HG03575 (cell line): ENCODE measurements around the gene MT1E.

Source experiments
- ATAC-seq: cut with Tn5 transposase; IDR thresholded peaks from one replicate; pipeline ENCODE4 v1.9.1; 2021; ENCODE audit not compliant: unreplicated experiment, insufficient number of reproducible peaks, low FRiP score; ENCODE audit errors: extremely low read depth

MT1E gene

GRCh38 chr16:56606071-56606475, 19.5 kb upstream of the MT1E start:
- no peak for ATAC-seq

GRCh38 chr16:56606476-56607108, 19.0 kb upstream of the MT1E start:
- no peak for ATAC-seq

GRCh38 chr16:56607109-56607618, 18.4 kb upstream of the MT1E start:
- ATAC-seq, result no peak

GRCh38 chr16:56607675-56608042, 17.9 kb upstream of the MT1E start:
- ATAC-seq, result no peak

GRCh38 chr16:56608043-56608875, 17.3 kb upstream of the MT1E start, which contains the start of gene MT2A:
Gene MT2A (plus strand): TSS chr16:56608584. CDS start chr16:56608656, 72 bp downstream.
- peak; percentile 51 for ATAC-seq

- ATAC-seq, result no peak
These were observed 16.6 kb upstream of the MT1E start for GRCh38 chr16:56608876-56609462.

- ATAC-seq, result no peak
These were observed 16.1 kb upstream of the MT1E start for GRCh38 chr16:56609463-56609921.

GRCh38 chr16:56610017-56610608, 15.5 kb upstream of the MT1E start:
- no peak for ATAC-seq

GRCh38 chr16:56610609-56611111, 14.9 kb upstream of the MT1E start:
- ATAC-seq, result no peak

- no peak for ATAC-seq
These were observed 14.2 kb upstream of the MT1E start for GRCh38 chr16:56611281-56611833.

- ATAC-seq, result no peak
These were observed 11.9 kb upstream of the MT1E start for GRCh38 chr16:56613706-56614105.

- no peak for ATAC-seq
These were observed 11.0 kb upstream of the MT1E start for GRCh38 chr16:56614549-56614991.

- no peak for ATAC-seq
These were observed 10.2 kb upstream of the MT1E start for GRCh38 chr16:56615353-56615752.

GRCh38 chr16:56616608-56617211, 8.9 kb upstream of the MT1E start:
- ATAC-seq, result no peak

GRCh38 chr16:56617212-56618085, 8.1 kb upstream of the MT1E start:
- ATAC-seq, result no peak

- no peak for ATAC-seq
These were observed 7.4 kb upstream of the MT1E start for GRCh38 chr16:56618138-56618537.

GRCh38 chr16:56620339-56620897, 5.2 kb upstream of the MT1E start:
- no peak for ATAC-seq
